Ovary (tissue), 9 donors: ENCODE measurements around the gene CTIF. TPM values are rescaled to one million over a fixed set of nuclear protein-coding genes. Genes with fewer than 3 reads are reported as not detected.

Source experiments
- DNase-seq, 5 donors: peaks; one replicate each; pipeline ENCODE4 v3.0.0-alpha.2; 2019 to 2020
- H3K27ac ChIP-seq, 2 donors: fragments of 200-600 bp; one replicate each; pipeline versions ENCODE4 v1.5.1 to v1.8.0; 2019 to 2022
- H3K27me3 ChIP-seq: fragments of 200-600 bp; one replicate; pipeline ENCODE4 v1.8.0; 2022
- H3K36me3 ChIP-seq: fragments of 200-600 bp; sonication (generic); one replicate; pipeline ENCODE4 v1.5.1; 2019
- H3K4me1 ChIP-seq: one replicate; pipeline ENCODE4 v1.8.1; 2013; ENCODE audit warnings: mild to moderate bottlenecking, moderate library complexity; ENCODE audit not compliant: insufficient read depth
- H3K4me3 ChIP-seq: fragments of 200-600 bp; sonication (generic); one replicate; pipeline ENCODE4 v1.5.1; 2017
- H3K9me3 ChIP-seq, 2 donors: fragments of 200-600 bp in 1 of 2; sonication (generic) in 1 of 2; one replicate each; pipeline versions ENCODE4 v1.5.1 to v1.8.1; 2013 to 2019; ENCODE audit warnings: mild to moderate bottlenecking in 1 of 2, moderate library complexity in 1 of 2
- EP300 ChIP-seq: sonication (generic); formaldehyde crosslinking; IDR thresholded peaks from one replicate; pipeline ENCODE4 v1.6.1; 2017; ENCODE audit warnings: antibody characterized with exemption
- POLR2A ChIP-seq: fragments of 450-650 bp; IDR thresholded peaks from one replicate; pipeline ENCODE4 v1.6.1; 2017; ENCODE audit warnings: antibody characterized with exemption, mild to moderate bottlenecking, moderate library complexity
- WGBS, 3 donors: extraction: QIAGEN DNeasy Blood & Tissue Kit in 1 of 3; methylation state at CpG; one replicate each; pipeline versions ENCODE4 v1.1.5 to v1.1.7; 2013 to 2017; 5-methylcytosine and 5-hydroxymethylcytosine counted together
- intact Hi-C, 4 donors: fragments of 100-400 bp; cut with DNase I; formaldehyde crosslinking; loops; one replicate each; pipeline versions ENCODE4 v1.11.0 to v1.15.1; 2022 to 2023
- polyA plus RNA-seq, 2 donors: library from polyadenylated mRNA; stranded (reverse); fragments of 200-250 nt in 1 of 2; fragments of 350-450 nt in 1 of 2; fragmentation: Illumina TruSeq in 1 of 2; extraction: RNeasy Lipid Tissue Mini Kit (QIAGEN cat#74804) in 1 of 2; gene quantifications; one replicate each; pipeline ENCODE4 v1.2.3, GENCODE V29; 2013 to 2014
- total RNA-seq, 7 donors: library from RNA; depleted of rRNA in 2 of 7; stranded (reverse); fragments of >200 nt in 2 of 7; fragmentation: NEBNext Ultra II Directional in 3 of 7; extraction: Animal tissue kit (Norgen Biotek cat#: 25700) in 3 of 7; gene quantifications; one replicate each; pipeline versions ENCODE4 v1.1.0 to v1.2.4, GENCODE V29; 2016 to 2023
- TF ChIP-seq, protein P1 (sequence below), 3 donors: fragments of 450-650 bp in 2 of 3; fragments of 200-600 bp in 1 of 3; IDR thresholded peaks; one replicate each; pipeline versions ENCODE4 v1.5.1 to v1.8.0; 2016 to 2022; ENCODE audit warnings: antibody characterized with exemption in 3 of 3, mild to moderate bottlenecking in 1 of 3
- donor health status: DM: no; HTN: no; CAD: no; lungs with moderate emphysema.
- donor health status: DM: no; HTN: no; CAD: no.
- donor health status: Bipolar disorder and iron deficiency.
- donor health status: DM: yes; HTN: yes; CAD: no.
- donor health status: DM: no; HTN: no; CAD: no.
- donor health status: DM: yes; HTN: yes; CAD: no.

CTIF gene
- total and polyA plus RNA-seq, 9 donors = 18.5 to 94.1 (median 75.2) TPM

DNA sequence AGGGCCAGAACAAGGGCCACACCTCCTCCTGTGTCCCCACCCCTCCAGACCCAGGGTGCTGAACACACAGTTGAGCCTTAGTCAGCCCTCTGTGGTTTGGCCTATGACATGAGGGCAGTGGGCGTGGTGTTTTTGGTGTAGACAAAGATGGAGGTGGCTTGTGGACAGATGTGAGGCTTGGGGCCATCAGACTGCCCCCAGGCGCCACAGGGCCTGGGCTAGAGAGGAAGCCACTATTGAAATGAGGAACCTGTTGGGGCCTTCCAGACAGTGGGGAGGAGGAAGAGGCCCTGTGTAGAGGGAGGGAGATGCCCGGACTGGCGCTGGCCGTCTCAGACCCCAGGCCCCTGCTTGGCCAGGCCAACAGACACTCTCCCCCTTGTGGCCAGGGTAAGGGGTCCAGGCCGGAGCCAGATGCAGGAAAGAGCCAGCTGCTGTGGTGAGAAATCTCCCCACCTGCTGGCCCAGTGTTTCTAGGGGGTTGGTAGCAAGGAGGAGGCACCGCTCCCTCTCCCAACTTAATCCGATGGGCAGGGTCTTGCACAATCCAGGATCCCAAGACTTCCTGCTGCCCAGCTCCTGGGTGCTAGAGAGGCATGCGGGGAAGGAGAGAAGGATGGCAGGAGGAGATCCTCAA, 358.2 kb downstream of the CTIF start:
- H3K4me3 ChIP-seq = no peak overlapping the region
- H3K4me1 ChIP-seq = peaks cover 4% of the 10 kb centered on the region
- 84 to 92% (median 91%) methylated on average over 9 of the region's 9 CpGs for WGBS, 3 donors
- H3K27me3 ChIP-seq = no peaks in the 10 kb centered on the region
- no peaks in the 10 kb centered on the region for H3K36me3 ChIP-seq
- peak in 1 of 5 donors; percentile 27 for DNase-seq
- peak overlapping the region in 1 of 2 donors; percentile 20 for H3K27ac ChIP-seq
- no peaks in the 10 kb centered on the region for H3K9me3 ChIP-seq
- intact Hi-C loops = no loop called here
- TF ChIP-seq POLR2A (no peak), EP300 (no peak)
- TF ChIP-seq, protein P1, sequence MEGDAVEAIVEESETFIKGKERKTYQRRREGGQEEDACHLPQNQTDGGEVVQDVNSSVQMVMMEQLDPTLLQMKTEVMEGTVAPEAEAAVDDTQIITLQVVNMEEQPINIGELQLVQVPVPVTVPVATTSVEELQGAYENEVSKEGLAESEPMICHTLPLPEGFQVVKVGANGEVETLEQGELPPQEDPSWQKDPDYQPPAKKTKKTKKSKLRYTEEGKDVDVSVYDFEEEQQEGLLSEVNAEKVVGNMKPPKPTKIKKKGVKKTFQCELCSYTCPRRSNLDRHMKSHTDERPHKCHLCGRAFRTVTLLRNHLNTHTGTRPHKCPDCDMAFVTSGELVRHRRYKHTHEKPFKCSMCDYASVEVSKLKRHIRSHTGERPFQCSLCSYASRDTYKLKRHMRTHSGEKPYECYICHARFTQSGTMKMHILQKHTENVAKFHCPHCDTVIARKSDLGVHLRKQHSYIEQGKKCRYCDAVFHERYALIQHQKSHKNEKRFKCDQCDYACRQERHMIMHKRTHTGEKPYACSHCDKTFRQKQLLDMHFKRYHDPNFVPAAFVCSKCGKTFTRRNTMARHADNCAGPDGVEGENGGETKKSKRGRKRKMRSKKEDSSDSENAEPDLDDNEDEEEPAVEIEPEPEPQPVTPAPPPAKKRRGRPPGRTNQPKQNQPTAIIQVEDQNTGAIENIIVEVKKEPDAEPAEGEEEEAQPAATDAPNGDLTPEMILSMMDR (IDR thresholded peaks at IDR 0.05) = no peak

DNA sequence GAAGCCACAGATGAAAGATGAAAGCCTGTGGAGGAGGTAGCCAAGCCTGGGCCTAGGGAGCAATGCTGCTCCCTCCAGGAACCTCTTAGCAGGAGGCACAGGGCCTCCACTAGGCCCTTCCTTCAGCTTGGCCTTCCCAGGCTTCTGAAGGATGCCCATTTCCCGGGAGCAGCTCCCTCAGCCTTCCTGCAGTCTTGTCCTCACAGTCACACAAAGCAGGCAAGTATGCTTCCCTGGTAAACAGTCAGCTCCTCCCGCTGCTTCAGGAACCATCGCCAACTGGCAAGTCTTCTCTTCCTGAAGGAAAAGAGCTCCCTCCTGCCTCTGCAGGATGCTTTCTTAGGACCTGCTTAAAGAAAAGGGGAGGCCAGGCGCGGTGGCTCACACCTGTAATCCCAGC, 358.7 kb downstream of the CTIF start:
- DNase-seq = peak in 1 of 5 donors; percentile 23
- Histone ChIP-seq H3K4me3 (no peak overlapping the region), H3K4me1 (peaks cover 9% of the 10 kb centered on the region), H3K9me3 (no peaks in the 10 kb centered on the region), H3K27ac (no peak overlapping the region), H3K27me3 (no peaks in the 10 kb centered on the region), H3K36me3 (no peaks in the 10 kb centered on the region)
- intact Hi-C loops = no loop called here
- TF ChIP-seq, protein P1 (IDR thresholded peaks at IDR 0.05) = no peak
- TF ChIP-seq EP300 (no peak), POLR2A (no peak)
- WGBS, 3 donors = 73 to 82% (median 74%) methylated on average over 5 of the region's 5 CpGs

DNA sequence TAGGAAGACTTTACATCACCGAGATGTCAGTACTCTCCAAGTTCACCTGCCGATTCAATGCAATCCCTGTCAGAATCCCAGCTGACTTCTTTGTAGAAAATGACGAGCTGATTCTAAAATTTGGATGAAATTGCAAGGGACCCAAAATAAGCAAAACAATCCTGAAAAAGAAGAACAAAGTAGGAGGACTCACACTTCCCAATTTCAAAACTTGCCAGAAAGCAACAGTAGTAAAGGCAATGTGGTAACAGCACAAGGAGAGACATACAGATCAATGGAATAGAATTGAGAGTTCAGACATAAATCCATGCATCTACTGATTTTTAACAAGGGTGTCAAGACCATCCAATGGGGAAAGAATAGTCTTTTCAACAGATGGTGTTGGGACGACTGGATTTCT, 359.7 kb downstream of the CTIF start:
- Histone ChIP-seq H3K27ac (no peak overlapping the region), H3K4me1 (peaks cover 10% of the 10 kb centered on the region), H3K4me3 (no peak overlapping the region), H3K27me3 (no peaks in the 10 kb centered on the region), H3K36me3 (no peaks in the 10 kb centered on the region), H3K9me3 (no peaks in the 10 kb centered on the region)
- 66 to 78% (median 71%) methylated on average over 4 of the region's 4 CpGs for WGBS, 3 donors
- DNase-seq = no peak
- intact Hi-C loops = no loop called here
- TF ChIP-seq POLR2A (no peak), EP300 (no peak)
- TF ChIP-seq, protein P1 (IDR thresholded peaks at IDR 0.05) = no peak

DNA sequence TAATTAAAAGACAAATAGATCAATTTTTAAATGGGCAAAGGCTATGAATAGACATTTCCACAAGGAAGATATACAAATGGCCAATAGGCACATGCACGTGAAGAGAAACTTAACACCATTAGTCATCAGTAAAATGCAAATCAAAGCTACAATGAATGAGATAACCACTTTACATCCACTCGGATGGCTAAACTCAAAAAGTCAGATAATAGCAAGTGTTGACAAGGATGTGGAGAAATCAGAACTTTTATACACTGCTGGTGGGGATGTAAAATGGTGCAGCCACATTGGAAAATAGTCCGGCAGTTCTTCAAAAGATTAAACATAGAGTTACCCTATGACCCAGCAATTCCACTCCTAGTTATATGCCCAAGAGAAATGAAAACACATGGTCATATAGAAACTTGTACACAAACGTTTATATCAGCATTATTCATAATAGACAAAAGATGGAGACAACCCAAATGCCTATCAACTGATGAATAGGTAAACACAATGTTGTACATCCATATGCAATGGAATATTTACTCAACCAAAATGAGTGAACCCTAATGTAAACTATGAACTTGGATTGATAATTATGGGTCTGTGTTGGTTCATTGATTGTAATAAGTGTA, 360.8 kb downstream of the CTIF start:
- Histone ChIP-seq H3K36me3 (no peaks in the 10 kb centered on the region), H3K4me3 (no peak overlapping the region), H3K9me3 (no peaks in the 10 kb centered on the region), H3K27me3 (no peaks in the 10 kb centered on the region), H3K4me1 (peaks cover 10% of the 10 kb centered on the region), H3K27ac (no peak overlapping the region)
- intact Hi-C loops = no loop called here
- no peak for DNase-seq
- 88 to 89% (median 88%) methylated on average over 4 of the region's 4 CpGs for WGBS, 3 donors
- TF ChIP-seq, protein P1 (IDR thresholded peaks at IDR 0.05) = no peak
- TF ChIP-seq EP300 = no peak
- TF ChIP-seq POLR2A = no peak
